SJSA1 (cell line): ENCODE results near the gene CALCOCO2. TPM values are rescaled to one million over a fixed set of nuclear protein-coding genes. Genes with fewer than 3 reads are reported as not detected.
A peak's percentile ranks its signal among the peaks of the same experiment; 100 is the strongest.

ENCODE experiments used
- DNase-seq, 2 experiments: peaks; one replicate each; pipeline ENCODE4 v3.0.0-alpha.2; 2015 to 2020; ENCODE audit warnings: low spot score in 2 of 2, low read depth in 1 of 2
- H3K27ac ChIP-seq: fragments of 250-450 bp; sonication (Bioruptor Pico); 2 replicates; pipeline ENCODE4 v1.5.1; 2020; ENCODE audit warnings: mild to moderate bottlenecking, moderate library complexity
- H3K27me3 ChIP-seq: fragments of 250-450 bp; sonication (Bioruptor Pico); replicated peaks from 2 replicates; pipeline ENCODE4 v1.5.1; 2020; ENCODE audit warnings: mild to moderate bottlenecking, moderate library complexity
- H3K36me3 ChIP-seq: fragments of 250-450 bp; sonication (Bioruptor Pico); 2 replicates; pipeline ENCODE4 v1.5.1; 2020; ENCODE audit warnings: mild to moderate bottlenecking
- H3K4me1 ChIP-seq: fragments of 250-450 bp; sonication (Bioruptor Pico); replicated peaks from 2 replicates; pipeline ENCODE4 v1.6.1; 2021; ENCODE audit warnings: mild to moderate bottlenecking
- H3K4me3 ChIP-seq: fragments of 250-450 bp; sonication (Bioruptor Pico); 2 replicates; pipeline ENCODE4 v1.5.1; 2020; ENCODE audit warnings: mild to moderate bottlenecking
- H3K9me3 ChIP-seq: fragments of 250-450 bp; sonication (Bioruptor Pico); replicated peaks from 2 replicates; pipeline ENCODE4 v1.5.1; 2020; ENCODE audit warnings: mild to moderate bottlenecking
- total RNA-seq: library from RNA; depleted of rRNA; stranded (reverse); fragments of >200 nt; shearing (Covaris generic); gene quantifications from 2 replicates; pipeline ENCODE4 v1.2.3, GENCODE V29; 2014; rRNA removed

CALCOCO2 gene
- total RNA-seq, 1 experiment from 2014 or later = 48.4 TPM

DNA sequence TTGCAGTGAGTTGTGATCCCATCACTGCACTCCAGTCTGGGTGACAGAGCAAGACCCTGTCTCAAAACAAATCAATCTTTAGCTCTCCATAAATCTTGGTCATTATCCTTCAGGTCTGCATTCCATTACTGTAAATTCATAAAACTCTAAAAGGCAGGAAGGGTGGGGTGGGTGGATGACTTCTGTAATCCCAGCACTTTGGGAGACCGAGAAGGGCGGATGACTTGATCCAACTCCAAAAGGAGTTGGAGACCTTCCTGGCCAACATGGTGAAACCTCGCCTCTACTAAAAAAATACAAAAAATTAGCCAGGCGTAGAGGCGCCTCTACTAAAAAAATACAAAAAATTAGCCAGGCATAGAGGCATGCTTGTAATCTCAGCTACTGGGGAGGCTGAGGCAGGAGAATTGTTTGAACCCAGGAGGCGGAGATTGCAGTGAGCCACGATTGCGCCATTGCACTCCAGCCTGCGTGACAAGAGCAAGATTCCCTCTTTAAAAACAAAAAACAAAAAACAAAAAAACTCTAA lies 75.2 kb downstream of the CALCOCO2 start:
- Histone ChIP-seq H3K4me3 (no peak overlapping the region), H3K36me3 (peaks cover 23% of the 10 kb centered on the region), H3K27me3 (no peaks in the 10 kb centered on the region)

DNA sequence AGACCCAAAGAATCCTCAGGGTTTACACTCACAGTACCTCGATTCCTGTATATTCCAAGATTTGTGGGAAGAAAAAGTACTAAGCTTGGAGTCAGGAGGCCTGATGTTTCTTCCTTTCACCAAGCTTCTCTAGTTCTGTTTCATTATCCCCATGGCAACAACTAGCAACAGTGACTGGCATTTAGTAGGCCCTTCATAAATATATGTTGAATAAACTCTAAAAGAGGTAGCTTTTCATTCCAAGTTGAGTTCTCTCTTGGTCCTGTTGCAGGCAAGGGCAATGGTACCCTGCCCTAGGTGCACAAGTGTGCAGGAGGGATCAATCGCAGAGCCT lies 76.8 kb downstream of the CALCOCO2 start:
- H3K9me3 ChIP-seq = no peaks in the 10 kb centered on the region
- DNase-seq = no peak
- H3K4me1 ChIP-seq = peaks cover 26% of the 10 kb centered on the region
- H3K27me3 ChIP-seq = no peaks in the 10 kb centered on the region
- peak overlapping the region; percentile 92 for H3K27ac ChIP-seq
- H3K4me3 ChIP-seq = peak overlapping the region; percentile 98
- peaks cover 39% of the 10 kb centered on the region for H3K36me3 ChIP-seq

More for the DNA sequence above, 75.2 kb downstream of the CALCOCO2 start:
- peaks cover 24% of the 10 kb centered on the region for H3K4me1 ChIP-seq
- DNase-seq = no peak
- no peaks in the 10 kb centered on the region for H3K9me3 ChIP-seq
- no peak overlapping the region for H3K27ac ChIP-seq

- H3K4me1 ChIP-seq = peaks cover 26% of the 10 kb centered on the region
- peak; percentile 97 to 98 for DNase-seq
- peak within 1 kb of the TSS; percentile 98 for H3K4me3 ChIP-seq
- H3K27ac ChIP-seq = peak within 1 kb of the TSS; percentile 92
- peaks cover 45% of the 10 kb centered on the region for H3K36me3 ChIP-seq
- H3K27me3 ChIP-seq = no peaks in the 10 kb centered on the region
- no peaks in the 10 kb centered on the region for H3K9me3 ChIP-seq
Measured at GRCh38 chr17:48908047-48908843, 77.4 kb downstream of the CALCOCO2 start, which contains the start of gene UBE2Z. TSS of gene UBE2Z (plus strand) at chr17:48908407. CDS start at chr17:48908504, 97 bp downstream.

GRCh38 chr17:48908853-48909394 lies 78.1 kb downstream of the CALCOCO2 start:
- DNase-seq = peak; percentile 33 to 98
- Histone ChIP-seq H3K4me3 (peak overlapping the region; percentile 98), H3K4me1 (peaks cover 26% of the 10 kb centered on the region), H3K27ac (peak overlapping the region; percentile 92), H3K36me3 (peaks cover 51% of the 10 kb centered on the region), H3K9me3 (no peaks in the 10 kb centered on the region), H3K27me3 (no peaks in the 10 kb centered on the region)

DNA sequence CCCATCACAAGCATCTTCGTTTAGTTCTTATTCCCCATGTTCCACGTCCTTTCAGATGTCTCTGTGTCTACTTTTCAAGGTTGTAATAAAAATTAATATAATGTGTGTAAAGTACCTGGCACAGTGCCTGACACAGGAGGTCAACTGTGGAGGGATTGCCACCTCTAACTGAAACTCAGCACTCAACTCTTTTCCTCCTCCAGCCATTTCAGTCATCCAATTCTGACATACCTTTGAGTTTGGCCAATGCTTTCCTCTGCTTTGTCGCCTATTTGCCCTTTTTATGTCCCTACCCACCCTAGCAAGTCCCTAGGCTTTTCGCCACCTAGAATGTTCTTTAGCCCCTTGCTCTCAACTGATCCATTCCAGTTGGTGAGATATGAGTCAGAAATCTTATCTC lies 78.9 kb downstream of the CALCOCO2 start:
- Histone ChIP-seq H3K27me3 (no peaks in the 10 kb centered on the region), H3K4me3 (peak overlapping the region; percentile 98), H3K36me3 (peaks cover 60% of the 10 kb centered on the region), H3K9me3 (no peaks in the 10 kb centered on the region), H3K27ac (no peak overlapping the region), H3K4me1 (peaks cover 31% of the 10 kb centered on the region)
- DNase-seq = no peak

DNA sequence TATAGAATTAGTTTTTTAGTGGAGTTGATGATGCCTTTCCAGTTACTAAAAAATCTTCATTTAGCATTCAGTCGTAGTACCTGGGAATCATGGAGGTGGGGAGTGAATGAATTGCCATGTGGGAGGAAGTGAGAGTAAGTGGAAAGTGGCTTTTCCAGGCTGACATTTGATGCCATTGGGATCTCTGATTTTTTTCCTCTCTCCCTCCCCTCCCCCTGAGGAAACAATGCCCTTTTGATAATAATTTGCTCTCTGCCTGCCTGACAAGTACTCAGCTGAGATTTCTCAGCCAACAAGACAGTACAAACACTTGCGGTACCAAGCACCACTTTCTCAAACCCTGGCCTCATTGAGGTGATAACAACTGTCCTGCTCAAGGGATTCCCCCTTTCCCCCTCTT lies 79.5 kb downstream of the CALCOCO2 start:
- no peaks in the 10 kb centered on the region for H3K9me3 ChIP-seq
- H3K27me3 ChIP-seq = no peaks in the 10 kb centered on the region
- no peak overlapping the region for H3K4me3 ChIP-seq
- no peak for DNase-seq
- peaks cover 37% of the 10 kb centered on the region for H3K4me1 ChIP-seq
- H3K27ac ChIP-seq = no peak overlapping the region
- peaks cover 66% of the 10 kb centered on the region for H3K36me3 ChIP-seq

- no peaks in the 10 kb centered on the region for H3K9me3 ChIP-seq
- no peaks in the 10 kb centered on the region for H3K27me3 ChIP-seq
- H3K27ac ChIP-seq = no peak overlapping the region
- DNase-seq = no peak
- peaks cover 48% of the 10 kb centered on the region for H3K4me1 ChIP-seq
- peaks cover 85% of the 10 kb centered on the region for H3K36me3 ChIP-seq
- H3K4me3 ChIP-seq = no peak overlapping the region
Measured at GRCh38 chr17:48912476-48912875, 81.6 kb downstream of the CALCOCO2 start.

Other genes starting within 250 kb of the CALCOCO2 start
- 1.4 and 5.2 TPM in 2 replicates for gene HOXB3, start 240.8 kb upstream of the CALCOCO2 start, total RNA-seq
- gene HOXB5, start 237.3 kb upstream of the CALCOCO2 start, total RNA-seq = 0.05 and 1.2 TPM in 2 replicates
- gene HOXB6, start 226.0 kb upstream of the CALCOCO2 start, total RNA-seq = 4.8 and 7.1 TPM in 2 replicates
- gene HOXB7, start 220.0 kb upstream of the CALCOCO2 start, total RNA-seq = 23.0 and 28.4 TPM in 2 replicates
- not detected in 2 replicates for gene HOXB8, start 215.7 kb upstream of the CALCOCO2 start, total RNA-seq
- 0.11 TPM in 1 of 2 replicates, not detected in the other for gene HOXB9, start 204.7 kb upstream of the CALCOCO2 start, total RNA-seq
- gene PRAC1, start 108.5 kb upstream of the CALCOCO2 start, total RNA-seq = not detected in 2 replicates
- not detected in 2 replicates for gene PRAC2, start 107.8 kb upstream of the CALCOCO2 start, total RNA-seq
- not detected in 2 replicates for gene HOXB13, start 102.3 kb upstream of the CALCOCO2 start, total RNA-seq
- not detected in 2 replicates for gene TTLL6, start 13.8 kb upstream of the CALCOCO2 start, total RNA-seq
- 212 and 215 TPM in 2 replicates for gene ATP5MC1, start 61.8 kb downstream of the CALCOCO2 start, total RNA-seq
- 109 and 119 TPM in 2 replicates for gene UBE2Z, start 77.4 kb downstream of the CALCOCO2 start, total RNA-seq
- gene SNF8, start 113.8 kb downstream of the CALCOCO2 start, total RNA-seq = 212 and 238 TPM in 2 replicates
- gene GIP, start 137.6 kb downstream of the CALCOCO2 start, total RNA-seq = not detected in 2 replicates
- gene IGF2BP1, start 166.3 kb downstream of the CALCOCO2 start, total RNA-seq = 5.0 and 8.7 TPM in 2 replicates